NCI-H2107 treated with DMSO at 0.1 percent for 48 hours (cell line): ENCODE results near the gene DEF6.

ENCODE experiments used
- DNase-seq: peaks from one replicate; lab custom pipeline; 2025; ENCODE audit not compliant: unreplicated experiment; lab: John Stamatoyannopoulos, UW

Gene DEF6

GRCh38 chr6:35297601-35298481 is at the start of gene DEF6:
TSS of gene DEF6 (plus strand) at chr6:35297818. CDS start at chr6:35297857, 39 bp downstream.
- peak; percentile 69 for DNase-seq

DNA sequence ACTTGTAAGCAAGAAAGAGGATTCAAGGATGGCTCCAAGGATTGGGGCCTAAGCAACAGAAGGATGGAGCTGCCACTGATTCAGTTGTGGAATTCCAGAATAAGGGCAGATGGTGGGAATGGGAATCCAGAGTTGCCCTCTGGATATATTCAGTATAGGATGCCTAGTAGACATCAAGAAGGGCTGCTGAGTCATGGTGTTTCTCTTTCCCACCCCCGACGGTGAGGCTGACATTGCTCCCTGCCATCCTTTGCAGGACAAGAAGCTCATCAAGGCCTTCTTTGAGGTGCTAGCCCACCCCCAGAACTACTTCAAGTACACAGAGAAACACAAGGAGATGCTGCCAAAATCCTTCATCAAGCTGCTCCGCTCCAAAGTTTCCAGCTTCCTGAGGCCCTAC is 49.3 kb upstream of the DEF6 start:
- no peak for DNase-seq

DNA sequence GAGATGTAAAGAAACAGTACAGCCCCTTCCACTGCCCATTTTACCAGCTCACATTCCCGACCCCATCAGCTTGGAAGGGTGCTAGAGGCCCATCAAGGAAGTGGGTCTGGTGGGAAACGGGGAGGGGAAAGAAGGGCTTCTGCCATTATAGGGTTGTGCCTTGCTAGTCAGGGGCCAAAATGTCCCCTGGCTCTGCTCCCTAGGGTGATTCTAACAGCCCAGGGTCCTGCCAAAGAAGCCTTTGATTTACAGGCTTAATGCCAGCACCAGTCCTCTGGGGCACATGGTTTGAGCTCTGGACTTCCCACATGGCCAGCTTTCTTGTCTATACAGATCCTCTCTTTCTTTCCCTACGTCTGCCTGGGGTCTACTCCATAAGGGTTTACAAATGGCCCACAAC is 48.7 kb upstream of the DEF6 start:
- no peak for DNase-seq

DNA sequence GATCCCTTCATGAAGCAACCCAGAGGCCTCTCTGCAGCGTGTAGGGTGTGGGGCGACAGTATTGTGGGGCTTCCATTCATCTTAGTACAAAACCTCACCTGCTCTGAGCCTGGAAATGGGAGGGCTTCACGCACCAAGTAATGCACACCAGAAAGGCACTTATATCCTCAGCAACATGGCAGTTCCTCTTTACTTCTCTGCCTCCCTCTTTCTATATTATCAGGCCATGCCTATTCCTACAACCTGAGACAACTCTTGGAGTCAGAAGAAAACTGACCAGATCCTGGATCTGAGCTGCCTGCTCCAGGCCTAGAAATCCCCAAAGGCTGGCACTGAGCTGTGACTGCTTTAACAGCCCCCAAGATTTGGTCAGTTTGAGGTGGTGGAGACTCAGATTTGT is 45.7 kb upstream of the DEF6 start:
- no peak for DNase-seq

GRCh38 chr6:35253249-35253648 is 44.4 kb upstream of the DEF6 start:
- no peak for DNase-seq

DNA sequence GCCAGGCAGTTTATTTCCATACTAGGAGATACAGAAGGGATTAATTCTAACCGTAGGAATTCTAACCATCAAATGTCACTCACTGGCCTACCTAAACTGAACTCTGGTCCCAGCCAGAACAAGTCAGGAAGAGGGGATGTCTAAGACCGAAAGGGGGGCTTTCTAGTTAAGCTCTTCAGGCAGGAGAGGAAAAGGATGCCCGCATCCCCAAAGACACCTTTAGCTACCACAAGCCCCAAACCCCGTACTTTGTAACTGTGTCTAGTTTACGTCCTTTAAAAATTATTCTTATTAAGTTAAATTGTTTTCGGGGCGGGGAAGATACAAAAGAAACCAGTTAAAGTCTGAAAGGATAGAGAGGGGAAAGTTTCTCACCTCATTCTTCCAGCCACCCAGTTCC is 39.3 kb upstream of the DEF6 start:
- DNase-seq = no peak

GRCh38 chr6:35258858-35259193 is 38.8 kb upstream of the DEF6 start:
- no peak for DNase-seq

- DNase-seq = peak; percentile 60
These were observed 38.2 kb upstream of the DEF6 start, which contains the start of gene ZNF76 for GRCh38 chr6:35259194-35259947. TSS of gene ZNF76 (plus strand) at chr6:35259735. CDS start at chr6:35281152, 21,417 bp downstream.

GRCh38 chr6:35259948-35260590 is 37.5 kb upstream of the DEF6 start:
- no peak for DNase-seq

DNA sequence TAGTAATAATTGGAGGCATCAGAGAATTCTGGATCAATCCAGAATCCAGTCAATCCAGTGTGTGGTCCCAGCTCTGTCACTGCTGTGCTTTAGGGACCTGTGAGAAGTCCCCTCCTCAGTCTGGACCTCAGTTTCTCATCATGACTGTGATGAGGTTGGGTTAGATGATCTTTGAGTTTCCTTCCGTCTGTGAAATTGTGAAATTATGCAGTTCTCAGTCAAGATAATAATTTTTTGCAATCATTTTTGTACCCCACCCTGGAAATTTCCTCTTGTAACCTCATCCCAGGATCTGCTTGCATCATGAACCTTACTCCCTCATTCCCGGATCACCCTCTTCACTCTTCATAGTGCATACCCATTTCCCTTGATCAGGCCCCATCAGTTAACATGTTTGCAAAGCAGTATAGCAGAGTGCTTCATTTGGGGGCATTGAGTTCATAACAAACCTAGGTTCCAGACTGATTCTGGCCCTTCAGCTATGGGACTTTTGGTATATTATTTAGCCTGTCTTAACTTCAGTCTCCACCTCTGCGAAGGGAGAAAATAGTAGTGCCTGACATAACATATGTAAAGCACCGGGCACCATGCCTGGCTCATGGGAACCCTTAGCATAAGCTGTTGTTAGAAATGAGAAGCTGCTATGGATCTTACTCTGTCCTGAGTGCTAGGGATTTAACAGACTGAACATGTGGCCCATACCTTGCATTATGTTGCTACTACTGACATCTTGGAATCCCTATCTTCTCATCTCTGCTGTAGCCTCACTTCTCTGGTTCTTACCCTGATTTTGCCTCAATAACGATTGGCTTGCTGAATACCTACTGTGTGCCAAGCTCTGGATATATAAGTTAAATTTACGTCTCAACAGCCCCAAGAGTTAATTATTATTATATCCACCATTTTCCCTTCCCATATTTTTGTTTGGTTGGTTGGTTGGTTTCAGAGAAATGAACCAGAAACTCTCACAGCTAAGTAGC is 36.7 kb upstream of the DEF6 start:
- DNase-seq = no peak

DNA sequence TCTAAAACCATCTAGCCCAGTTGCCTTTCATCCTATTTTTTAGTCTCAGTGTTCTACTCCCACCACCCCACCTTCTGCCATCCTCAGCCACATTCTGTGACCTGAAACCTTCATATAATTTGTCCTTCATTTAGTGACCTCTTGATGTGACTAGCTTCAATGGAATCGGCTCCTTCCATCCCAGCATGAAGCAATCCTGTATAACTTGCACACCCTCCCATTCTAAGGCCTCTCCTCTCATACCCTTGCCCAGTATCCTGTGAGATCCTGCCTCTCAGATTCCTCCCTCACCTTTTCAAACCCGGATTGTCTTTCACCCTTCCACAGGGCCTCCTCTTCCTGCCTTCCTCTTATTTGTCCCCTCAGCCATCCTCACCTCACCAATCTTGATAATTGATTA is 35.0 kb upstream of the DEF6 start:
- no peak for DNase-seq

DNA sequence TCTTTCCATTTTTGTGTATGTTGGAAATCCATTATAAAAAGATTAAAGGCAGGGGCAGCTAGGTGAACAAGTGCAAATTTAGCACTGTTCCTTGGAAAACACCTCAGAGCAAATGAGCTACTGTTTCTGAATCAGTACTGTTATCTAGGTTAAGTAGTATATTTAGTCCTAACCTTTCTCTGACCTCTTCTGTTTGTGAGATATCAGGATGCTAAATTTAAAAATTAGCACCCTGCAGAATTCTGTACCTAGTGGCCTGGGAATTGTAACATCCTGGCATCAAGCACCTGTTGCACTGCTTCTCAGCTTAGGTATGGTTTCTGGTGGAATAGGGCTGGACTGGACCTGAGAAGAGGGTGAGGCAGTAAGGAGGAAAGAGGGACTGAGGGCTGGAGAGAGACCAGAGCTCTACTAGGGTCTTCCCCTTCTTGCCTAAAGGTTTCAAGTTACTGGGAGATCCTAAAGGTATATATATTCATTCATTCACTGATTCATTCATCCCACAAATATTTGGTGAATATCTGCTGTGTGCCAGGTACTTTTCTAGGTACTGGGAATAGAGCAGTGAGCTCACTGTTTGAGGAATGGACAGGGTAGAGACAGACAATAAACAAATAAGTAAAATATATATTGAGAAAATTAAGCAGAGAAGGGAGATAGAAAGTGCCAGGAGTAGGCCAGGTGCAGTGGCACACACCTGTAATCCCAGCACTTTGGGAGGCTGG is 32.9 kb upstream of the DEF6 start:
- DNase-seq = no peak

- no peak for DNase-seq
These were observed 32.1 kb upstream of the DEF6 start for GRCh38 chr6:35265523-35265922.

DNA sequence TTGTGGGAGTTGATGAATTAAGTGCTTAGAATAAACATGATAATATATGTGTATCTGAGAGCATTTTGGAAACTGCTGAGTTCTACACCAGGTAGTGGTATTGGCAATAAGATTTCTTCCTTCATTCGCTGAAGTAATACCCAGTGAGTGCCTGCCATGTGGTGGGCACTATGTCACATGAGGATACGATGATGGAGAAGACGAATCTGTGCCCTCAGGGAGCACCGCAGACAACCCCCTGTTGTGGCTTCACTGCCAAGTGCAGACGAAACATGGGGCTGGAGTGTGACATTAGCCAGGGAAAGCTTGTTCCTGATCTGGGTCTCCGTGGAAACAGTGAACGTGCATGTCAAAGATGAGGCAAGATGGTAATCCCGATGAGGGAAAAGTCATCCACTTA is 30.2 kb upstream of the DEF6 start:
- no peak for DNase-seq

GRCh38 chr6:35267897-35268296 is 29.7 kb upstream of the DEF6 start:
- DNase-seq = no peak

DNA sequence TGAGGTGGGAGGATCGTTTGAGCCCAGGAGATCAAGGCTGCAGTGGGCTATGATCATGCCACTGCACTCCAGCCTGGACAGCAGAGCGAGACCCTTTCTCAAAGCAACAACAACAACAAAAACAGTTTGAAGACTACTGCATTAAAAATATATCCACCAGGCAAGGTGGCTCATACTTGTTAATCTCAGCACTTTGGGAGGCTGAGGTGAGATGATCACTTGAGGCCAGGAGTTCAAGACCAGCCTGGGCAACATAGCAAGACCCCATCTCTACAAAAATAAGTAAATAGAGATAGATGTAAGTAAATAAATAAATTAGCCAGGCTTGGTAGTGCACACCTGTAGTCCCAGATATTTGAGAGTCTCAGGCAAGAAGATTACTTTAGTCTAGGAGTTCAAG is 25.6 kb upstream of the DEF6 start:
- no peak for DNase-seq

GRCh38 chr6:35273822-35274559 is 23.6 kb upstream of the DEF6 start:
- no peak for DNase-seq

DNA sequence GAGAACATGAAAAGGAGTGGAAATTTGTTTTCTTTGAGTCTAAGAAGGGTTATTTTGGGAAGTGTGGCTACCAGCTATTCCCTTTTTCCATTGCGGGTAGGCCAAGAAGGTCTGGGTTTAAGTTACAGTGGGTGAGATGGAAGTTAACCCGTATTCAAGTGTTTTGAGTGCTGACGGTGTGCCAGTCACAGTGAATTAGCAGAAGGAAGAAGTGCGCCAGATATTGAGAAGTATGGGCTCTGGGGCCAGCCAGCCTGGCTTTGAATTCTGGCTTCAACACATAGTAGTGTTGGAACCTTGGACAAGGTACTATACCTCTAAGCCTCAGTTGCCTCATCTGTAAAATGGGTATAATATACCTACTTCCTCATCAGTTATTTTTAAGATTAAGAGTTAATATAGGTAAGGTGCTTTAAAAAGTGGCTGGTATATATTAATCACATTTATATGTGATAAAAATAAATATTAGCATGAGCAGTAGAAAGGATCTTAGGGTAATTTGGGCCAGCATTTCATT is 21.8 kb upstream of the DEF6 start:
- DNase-seq = no peak

DNA sequence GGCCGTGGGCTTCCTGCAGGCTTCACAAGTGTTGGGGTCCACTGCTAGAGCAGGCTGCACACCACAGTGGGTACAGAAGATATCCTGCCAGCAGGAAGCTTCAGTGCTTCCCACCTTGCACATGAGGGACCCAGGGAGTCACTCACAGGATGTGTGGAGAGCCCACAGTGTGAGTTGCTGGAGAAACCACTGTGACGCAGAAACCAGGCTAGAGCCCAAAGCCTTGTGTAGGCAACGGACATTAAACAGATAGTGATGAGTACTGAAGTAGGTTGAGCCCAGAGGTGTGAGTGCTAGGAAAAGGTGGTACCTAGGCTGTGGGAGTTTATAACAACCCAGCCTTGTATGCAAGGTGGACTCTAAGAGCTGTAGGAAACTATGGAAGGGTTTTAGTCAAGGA is 18.9 kb upstream of the DEF6 start:
- no peak for DNase-seq
